GM18502 (cell line): ENCODE results near the gene NR5A1.

Source experiments
- ATAC-seq: cut with Tn5 transposase; IDR thresholded peaks from one replicate; pipeline ENCODE4 v1.9.1; 2021; ENCODE audit warnings: mild to moderate bottlenecking; ENCODE audit not compliant: unreplicated experiment, poor library complexity

Gene NR5A1

DNA sequence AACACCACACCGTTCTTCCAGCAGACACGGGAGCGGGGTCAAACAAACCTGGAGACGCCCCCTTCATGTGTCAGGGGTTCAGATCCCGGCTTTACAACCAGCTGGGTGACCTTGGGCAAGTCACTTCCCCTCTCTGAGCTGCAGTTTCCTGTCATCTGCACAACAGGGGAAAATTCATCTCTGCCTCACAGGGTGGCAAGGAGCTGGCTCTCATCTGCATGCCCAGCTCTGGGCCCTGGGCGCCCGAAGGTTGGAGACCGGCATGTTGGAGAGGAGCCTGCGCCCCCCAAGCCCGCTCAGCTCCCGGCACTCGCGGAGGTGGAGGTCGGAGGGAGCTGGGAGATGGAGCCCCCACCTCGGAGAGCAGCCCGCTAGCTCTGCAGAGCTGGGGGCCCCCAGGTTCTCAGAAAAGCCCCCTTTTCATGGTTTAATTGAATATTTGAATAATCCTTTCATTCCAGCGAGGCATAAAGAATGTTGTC is 20.4 kb downstream of the NR5A1 start:
- ATAC-seq, result no peak

DNA sequence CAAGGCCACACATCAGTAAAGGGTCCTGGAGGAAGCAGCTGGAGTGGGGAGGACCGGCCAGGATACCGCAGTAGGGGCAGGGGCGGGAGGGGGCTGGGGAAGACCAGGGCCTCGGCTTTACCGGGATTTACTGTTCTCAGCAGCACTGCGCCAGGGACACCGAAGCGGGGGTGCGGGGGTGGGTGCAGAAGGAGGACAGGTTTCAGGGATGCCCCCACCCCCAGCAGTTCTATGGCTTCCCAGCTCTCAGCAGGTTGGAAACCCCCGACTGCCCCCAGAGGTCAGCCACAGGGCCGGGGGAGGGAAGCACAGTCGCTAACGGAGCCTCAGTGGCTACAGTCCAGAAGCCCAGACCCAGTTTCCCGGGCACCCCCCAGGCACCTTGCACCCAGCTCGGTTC is 21.3 kb downstream of the NR5A1 start:
- no peak for ATAC-seq

DNA sequence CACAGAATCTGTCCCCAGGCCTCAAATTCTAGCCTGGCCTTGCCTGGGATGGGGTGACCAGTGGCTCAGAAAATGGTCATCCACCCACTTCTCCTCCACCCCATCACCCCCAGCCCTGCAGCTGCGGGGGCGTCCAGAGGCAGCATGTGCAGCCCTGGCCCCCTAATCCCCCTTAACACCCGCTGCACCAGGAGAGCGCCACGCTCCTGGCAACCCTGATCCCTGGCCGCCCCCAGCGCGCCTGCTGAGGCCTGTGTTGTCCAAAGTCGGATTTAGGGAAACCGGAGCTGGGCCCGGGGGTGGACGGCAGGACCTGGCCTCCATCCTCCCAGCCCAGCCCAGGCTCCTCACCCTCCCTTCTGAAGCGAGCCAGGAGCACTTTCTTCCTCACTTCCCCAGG is 22.0 kb downstream of the NR5A1 start:
- ATAC-seq, result no peak

- ATAC-seq, result no peak
Observed at GRCh38 chr9:124483481-124483880, 23.7 kb downstream of the NR5A1 start.

DNA sequence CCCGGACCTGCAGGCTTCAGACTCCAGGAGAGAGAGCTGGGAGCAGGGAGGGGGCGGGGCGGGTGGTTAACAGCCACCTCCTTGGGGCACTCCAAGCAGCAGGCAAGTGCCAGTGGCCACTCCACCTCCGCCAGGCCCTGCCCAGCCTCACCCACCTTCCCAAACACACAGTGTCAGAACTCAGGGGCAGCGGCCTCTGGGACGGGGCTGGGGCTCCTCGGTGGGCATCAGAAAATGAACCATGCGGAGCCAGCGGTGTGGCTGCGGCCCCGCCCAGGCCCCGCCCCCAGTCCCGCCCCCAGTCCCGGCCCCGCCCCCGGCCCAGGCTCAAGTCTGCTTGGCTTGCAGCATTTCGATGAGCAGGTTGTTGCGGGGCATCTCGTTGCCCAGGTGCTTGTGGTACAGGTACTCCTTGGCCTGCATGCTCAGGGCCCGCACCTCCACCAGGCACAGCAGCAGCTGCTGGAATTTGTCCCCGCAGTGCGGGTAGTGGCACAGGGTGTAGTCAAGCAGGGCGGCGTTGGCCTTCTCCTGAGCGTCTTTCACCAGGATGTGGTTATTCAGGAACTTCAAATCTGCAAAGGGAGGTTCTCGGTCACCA is 24.7 kb downstream of the NR5A1 start:
- no peak for ATAC-seq

DNA sequence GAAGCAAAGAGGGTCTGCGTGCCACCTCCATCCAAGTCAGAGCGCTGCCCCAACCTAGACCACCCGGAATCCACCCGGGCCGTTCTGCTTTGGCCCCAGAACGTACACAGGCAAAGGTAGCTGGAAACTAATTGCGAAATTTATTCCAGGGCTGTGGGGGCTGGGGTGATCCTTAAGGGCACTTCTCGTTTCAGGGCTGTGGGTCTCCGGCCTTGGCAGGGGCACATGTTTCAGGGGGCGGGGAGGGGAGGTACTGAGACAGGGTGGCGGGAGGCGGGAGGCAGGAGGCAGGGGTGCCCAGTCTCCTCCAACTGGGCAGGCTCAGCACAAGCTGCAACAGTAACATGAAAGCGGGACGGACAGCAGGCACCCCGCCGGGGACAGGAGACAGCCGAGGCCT is 26.1 kb downstream of the NR5A1 start:
- no peak for ATAC-seq

GRCh38 chr9:124480621-124480981 is 26.6 kb downstream of the NR5A1 start:
- no peak for ATAC-seq

DNA sequence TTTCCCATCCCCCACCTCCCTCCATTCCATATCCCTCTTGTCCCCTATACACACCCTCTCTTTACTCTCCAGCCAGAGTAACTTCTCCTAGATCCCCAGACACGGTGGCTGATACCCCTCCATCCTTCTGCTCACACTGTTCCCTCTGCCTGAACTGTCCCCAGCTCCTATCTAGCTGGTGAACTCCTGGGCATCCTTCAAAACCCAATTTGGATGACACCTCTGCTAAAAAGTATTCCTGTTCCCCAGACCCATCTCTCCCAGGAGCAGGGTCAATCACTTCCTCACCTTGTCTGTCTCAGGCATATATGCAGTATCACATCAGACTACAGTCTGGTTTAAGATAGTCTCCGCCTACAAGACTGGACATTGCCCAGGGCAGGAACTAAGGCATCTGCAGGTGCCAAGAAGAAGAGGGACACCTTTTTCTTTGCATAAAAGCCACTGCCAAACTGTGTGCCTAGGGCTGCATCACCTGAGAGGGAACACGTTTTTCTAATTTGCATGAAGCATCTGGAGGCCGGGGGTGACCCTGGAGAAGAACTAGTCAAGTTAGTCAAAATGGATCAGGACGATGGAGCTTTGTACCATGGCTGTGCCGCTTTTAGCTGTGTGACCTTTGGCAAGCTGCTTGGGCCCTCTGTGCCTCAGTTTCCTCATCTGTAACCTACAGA is 27.1 kb downstream of the NR5A1 start:
- ATAC-seq, result no peak

- ATAC-seq, result no peak
Observed at GRCh38 chr9:124479371-124479770, 27.8 kb downstream of the NR5A1 start.

GRCh38 chr9:124478354-124478753 is 28.8 kb downstream of the NR5A1 start:
- ATAC-seq, result no peak

- no peak for ATAC-seq
Observed at GRCh38 chr9:124477648-124478285, 29.4 kb downstream of the NR5A1 start.

DNA sequence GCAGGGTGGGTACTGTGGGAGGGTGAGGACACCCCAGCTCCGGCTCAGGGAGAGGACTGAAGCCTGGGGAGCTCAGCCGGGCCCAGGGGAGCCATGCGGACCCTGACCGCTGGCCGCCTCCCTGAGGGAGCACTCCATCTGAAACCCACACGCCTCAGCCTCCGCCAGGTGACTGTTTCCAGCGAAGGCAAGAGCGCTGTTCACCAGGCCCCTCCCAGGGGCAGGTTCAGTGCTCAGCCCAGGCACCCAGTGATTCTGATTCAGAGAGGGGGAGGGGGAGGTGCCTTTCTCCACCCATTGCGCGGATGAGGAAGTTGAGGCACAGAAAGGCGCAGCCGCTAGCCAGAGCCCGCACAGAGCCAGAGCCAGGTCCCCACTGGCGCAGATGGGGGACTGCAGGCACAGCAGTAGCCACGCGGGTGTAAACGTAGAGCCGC is 30.0 kb downstream of the NR5A1 start:
- no peak for ATAC-seq

DNA sequence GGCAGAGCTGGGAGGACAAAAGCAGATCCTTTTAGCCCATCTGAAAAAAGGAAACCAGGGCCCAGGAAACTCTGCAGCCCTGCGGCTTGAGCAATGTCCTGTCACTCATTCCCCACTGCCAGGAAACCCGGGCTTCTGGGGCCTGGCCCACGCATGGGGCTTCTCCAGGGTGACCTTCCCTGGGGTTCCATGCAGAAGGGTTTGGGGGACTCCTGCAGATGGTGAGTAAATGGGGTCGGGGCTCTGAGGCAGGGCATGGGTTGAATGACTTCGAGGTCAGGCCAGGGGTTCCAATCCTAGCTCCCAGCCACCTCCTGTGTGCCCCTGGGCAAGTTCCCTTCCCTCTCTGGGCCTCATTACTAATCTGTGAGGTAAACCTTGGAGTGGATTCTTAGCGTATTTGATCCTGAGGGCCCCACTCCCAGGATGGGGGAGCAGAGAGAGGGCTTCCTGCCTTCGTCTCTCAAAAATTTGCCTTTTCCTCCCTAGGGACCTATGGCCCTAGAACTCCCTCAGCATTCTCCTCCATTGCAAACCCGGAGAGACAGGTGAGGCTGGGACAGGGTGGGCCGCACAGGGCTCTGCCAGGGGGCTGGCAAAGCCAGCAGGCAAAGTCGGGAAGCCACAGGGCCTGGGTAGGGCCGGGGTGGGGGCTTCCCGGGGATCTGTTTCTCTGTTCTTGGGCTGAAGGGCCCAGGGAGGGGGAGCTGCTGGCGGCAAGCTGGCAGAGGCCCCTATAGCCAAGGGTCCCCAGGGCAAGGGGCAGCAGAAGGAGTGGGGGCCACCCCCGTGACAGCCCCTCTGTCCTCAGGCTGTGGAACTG is 31.1 kb downstream of the NR5A1 start:
- no peak for ATAC-seq

- ATAC-seq, result no peak
Observed at GRCh38 chr9:124475158-124475867, 31.9 kb downstream of the NR5A1 start.

DNA sequence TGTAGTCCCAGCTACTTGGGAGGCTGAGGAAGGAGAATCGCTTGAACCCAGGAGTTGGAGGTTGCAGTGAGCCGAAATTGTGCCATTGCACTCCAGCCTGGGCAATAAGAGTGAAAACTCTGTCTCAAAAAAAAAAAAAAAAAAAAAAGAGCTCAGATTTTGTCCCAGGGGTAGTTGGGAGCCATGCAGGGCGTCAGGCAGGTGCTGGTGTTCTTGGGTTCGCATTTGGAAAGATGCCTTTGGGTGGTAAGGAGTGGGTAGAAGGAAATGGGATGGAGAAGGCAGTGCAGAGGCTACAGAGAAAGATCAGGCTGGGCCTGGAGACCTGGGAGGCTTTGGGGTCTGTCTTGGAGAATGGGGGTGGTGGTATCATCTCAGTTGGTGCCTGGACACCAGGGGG is 33.0 kb downstream of the NR5A1 start:
- ATAC-seq, result no peak

GRCh38 chr9:124473310-124473709 is 33.9 kb downstream of the NR5A1 start:
- ATAC-seq, result no peak

DNA sequence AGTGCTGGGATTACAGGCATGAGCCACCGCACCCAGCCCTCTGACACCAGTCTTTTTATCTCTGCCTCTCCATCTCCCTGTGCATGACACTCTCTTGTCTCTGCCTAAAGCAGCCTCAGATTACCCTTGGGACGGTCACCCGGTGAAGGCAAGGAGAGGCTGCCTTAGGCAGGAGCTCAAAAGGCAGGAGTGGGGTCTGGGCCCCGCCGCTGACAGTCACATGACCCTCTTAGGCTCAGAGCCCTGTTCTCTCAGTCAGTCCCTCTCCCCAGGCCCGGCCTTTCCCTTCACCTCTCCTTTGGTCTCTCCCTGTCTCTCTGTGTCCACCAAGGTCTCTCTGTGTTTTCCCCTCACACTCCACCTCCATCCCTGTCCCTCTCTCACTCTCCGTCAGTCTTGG is 34.4 kb downstream of the NR5A1 start:
- ATAC-seq, result no peak

GRCh38 chr9:124471761-124472160 is 35.4 kb downstream of the NR5A1 start:
- ATAC-seq, result no peak

DNA sequence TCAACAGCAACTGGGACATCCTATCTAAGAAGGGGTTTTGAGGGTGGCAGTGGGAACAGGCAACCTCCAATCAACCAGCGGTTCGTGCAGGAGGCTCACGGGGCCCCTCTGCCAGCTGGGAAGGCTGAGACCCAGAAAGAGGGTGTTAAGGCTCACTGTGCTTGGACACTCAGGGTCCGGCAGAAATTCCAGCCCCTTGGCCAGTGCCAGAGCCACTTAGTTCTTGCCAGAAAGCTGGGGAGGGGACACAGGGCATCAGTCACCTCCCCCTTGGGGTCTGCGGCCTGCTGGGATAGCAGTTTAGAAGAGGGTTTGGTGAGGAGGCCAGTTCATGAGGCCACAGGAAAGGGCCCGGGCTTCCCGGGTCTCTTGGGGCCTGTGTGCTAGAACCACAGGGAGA is 36.5 kb downstream of the NR5A1 start:
- no peak for ATAC-seq

GRCh38 chr9:124470306-124470705 is 36.9 kb downstream of the NR5A1 start:
- no peak for ATAC-seq
